GM18520 (cell line): Measurements from ENCODE around the gene ABCE1.
A peak's percentile ranks its signal among the peaks of the same experiment; 100 is the strongest.
"Not testable (repeated sequence)": the region's sequence is repeated elsewhere in the genome, so short reads cannot be mapped to it uniquely, and the experiment has no call there.

Source experiments
- ATAC-seq: cut with Tn5 transposase; IDR thresholded peaks from one replicate; pipeline ENCODE4 v1.9.1; 2021; ENCODE audit not compliant: unreplicated experiment

Gene ABCE1

DNA sequence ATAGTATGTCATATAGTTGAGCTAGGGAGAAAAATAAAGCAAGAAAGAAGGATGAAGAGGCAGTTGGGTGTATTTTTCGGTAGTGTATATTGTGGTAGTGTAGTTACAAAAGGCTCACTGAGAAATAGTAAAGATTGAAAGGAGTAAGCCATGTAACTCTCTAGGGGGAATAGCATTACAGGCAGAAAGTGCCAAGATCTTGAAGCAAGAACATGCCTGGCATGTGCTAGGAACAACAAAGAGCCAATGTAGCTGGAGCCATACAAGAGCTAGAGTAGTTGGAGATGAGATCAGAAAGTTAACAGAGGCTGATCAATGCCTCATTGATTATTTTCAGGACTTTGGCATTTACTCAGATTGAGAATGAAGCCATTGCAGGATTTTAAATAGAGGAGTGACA is 3.0 kb downstream of the ABCE1 start:
- no peak for ATAC-seq

DNA sequence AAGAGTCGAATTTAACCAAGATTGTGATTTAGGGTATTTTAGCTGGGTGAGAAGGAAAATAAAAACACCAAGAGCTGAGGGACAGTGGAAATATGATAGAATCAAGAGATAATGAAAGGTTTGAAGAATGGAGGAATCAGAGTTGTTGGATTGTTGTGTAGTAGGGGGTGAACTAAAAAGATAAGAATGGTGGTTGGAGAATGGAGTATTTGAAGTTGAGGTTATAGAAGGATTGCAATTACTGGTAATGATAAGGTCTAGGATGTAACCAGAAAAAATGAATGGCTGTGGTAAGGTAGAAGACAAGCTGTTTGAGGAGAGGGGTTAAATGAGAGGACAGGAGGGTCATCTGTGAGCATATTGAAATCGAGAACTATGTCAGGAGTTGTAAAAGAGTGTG is 4.5 kb downstream of the ABCE1 start:
- no peak for ATAC-seq

DNA sequence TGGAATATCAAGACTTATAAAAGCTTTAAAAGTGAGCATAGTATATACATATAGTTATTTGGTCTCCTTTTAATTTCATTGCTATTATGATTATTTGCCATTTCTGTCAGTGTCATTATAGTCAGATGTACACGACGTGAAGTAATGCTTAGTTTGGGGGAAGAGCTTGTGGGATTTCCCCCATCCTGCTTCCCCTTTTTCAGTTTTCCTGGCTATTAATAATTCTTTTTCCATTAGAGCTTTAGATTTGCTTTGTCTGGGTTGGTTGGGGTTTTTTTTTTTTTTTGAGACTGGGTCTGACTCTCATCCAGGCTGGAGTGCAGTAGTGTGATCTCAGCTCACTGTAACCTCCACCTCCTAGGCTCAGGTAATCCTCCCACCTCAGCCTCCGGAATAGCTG is 5.4 kb downstream of the ABCE1 start:
- ATAC-seq, result no peak

DNA sequence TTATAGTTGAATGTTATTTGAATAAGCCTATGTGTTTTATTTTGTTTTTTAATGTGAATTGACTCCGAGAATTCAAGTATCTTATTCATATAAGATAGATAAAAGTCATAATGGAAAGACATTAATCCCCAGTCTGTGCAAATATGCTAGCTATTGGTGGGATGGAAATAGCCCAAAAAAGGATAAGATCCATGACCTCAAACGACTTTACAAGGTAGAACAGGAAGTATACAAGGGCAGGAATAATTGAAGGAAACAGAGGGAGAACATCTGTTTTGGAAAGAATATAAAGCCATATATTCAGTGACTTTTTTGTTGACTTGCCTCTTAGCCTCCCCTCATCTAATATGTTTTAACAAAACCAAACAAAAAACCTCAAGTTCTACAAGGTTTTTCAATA is 9.0 kb downstream of the ABCE1 start:
- ATAC-seq, result no peak

DNA sequence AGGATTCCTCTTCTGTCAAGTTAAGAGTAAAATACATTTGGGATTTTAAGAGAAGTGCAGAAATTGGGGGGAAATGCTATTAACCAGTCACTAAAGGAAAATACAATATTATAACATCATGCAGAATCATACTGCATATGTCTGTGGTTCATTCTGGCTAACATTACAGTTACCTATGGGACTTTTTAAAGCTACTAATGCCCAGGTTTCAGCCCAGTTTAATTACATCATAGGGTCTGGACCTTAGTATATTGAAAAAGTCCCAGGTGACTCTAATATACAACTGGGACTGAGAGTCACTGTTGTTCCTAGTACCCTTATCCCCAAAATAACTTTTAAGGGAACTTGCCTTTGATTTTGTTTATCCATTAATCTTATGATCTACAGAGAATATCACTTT is 10.0 kb downstream of the ABCE1 start:
- no peak for ATAC-seq

DNA sequence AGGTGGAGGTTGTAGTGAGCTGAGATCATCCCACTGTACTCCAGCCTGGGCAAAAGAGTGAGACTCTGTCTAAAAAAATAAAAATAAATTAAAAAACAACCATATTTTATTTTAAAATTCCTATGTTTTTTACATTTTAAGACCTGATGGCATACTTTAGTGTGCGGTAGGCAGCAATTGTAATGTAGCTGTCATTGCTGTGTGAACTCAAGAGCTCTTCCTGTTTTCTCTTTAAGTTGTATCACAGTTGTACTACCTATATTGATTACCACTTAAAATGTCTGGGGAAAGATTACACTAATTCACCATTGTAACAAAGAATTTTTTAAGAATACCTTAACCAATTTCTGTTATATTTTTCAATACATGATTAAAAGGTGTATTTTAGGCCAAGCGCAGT is 27.3 kb downstream of the ABCE1 start:
- ATAC-seq, result no peak

DNA sequence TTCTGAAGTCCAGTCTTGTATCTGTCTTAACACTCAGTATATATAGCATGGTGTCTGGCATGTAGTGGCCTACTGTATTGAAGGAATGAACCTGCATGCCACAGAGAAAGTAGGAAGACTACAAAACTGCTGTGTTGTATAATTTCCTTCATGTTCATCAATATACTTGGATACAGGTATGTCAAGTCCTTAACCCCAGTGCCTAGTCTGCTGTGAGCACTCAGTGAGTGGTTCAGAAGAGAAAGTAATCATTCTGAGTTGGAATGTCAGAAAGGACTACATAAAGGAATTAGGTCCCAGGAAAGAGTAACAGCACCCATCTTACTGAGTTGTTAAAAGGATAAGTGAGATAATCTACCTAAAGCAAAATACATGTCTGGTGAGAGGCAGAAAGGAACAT is 32.0 kb downstream of the ABCE1 start:
- no peak for ATAC-seq

DNA sequence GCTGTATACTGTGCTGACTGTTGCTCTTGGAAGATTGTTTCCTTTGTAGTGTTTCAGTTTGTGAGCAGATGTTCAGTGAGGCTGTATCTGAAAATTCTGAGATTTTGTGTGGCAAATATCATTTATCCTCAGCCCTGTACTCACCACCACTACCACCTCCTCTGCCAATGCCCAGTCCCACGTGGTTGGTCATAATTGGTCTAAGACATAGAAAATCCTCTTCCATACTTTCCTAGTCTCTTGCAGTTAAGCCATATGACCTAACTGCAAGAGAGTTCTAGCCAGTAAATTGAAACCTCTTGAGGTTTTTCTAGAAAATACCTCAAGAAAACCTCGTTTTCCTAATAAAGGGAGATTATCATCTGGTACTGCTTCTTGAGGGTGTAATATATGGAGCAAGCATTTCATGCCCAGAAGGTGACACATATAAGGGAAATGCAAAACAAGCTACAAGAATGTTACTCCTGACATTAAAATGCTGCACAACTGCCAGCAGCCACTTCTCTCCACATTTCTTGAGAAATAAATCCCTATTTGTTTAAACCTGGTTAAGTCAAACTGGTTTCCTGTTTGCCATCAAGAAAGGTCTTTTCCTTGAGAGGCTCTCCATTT is 32.8 kb downstream of the ABCE1 start:
- ATAC-seq, result no peak

DNA sequence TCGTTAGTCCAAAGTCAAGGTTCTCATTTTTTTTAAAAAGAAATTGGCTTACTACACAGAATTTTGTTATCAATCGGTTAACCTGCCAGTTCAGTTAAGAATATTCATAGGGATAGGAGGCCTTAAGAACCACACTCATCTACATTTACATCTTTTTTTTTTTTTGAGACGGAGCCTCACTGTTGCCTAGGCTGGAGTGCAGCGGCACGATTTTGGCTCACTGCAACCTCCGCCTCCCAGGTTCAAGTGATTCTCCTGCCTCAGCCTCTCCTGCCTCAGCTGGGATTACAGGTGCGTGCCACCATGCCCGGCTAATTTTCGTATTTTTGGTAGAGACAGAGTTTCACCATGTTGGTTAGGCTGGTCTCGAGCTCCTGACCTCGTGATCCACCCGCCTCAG is 33.7 kb downstream of the ABCE1 start:
- no peak for ATAC-seq

DNA sequence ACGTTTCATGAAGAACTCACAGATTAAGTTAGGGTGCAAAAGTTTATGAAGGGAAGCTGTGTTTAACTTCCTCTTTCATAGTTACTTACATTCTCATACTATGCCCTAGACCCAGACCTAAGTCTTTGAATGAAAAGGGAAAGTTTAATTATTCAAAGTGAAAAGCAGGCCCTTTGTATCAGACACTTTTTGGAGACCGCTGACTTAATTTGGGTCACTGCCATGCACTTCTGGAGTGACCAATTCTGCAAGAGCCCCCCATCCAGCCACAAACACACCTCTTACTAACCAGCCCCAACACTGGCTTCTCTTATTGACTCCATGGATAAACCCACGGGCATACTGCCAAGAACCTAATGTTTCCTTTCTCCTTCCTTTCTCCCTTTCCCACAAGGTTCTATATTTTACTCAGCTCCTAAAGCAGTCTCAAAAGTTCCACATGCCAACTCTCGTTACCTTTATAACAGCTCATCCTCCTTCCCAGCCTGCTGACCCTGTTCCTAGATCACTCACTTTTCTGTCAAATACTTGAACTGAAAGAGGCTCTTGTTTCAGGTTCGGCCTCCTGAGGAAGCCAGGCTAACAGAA is 34.5 kb downstream of the ABCE1 start:
- peak; percentile 77 for ATAC-seq

DNA sequence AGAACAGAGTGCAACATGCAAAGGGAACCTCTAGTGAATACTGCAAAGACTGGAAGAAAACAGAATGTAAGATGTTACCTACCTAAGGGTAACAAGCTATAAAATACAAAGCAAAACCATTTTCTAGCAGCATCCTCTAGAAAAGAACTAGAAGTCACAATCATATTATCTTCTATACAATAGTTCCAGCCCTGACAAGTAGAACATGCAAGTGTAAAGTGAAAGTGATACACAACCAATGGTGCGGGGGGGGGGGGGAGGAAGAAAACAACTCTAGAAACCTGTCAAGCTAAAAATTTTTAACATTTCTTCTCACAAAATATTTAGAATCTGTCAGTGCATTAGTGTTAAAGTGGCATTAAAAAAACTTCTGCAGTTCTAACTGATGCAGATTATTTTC is 38.1 kb downstream of the ABCE1 start:
- not testable (repeated sequence) for ATAC-seq

DNA sequence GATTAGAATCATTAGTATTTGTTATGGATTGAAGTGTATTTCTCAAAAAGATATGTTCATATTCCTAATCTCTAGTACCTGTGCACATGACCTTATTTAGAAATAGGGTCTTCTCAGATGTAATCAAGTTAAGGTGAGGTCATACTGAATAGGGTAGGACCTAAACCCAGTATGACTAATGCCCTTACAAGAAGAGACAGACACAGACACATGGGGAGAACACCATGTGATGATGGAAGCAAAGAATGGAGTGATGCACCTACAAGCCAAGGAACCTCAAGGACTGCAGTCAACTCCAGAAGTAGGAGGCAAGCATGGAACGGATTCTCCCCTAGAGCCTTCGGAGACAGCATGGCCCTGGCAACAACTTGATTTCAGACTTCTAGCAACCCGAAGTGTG is 50.9 kb downstream of the ABCE1 start:
- no peak for ATAC-seq

DNA sequence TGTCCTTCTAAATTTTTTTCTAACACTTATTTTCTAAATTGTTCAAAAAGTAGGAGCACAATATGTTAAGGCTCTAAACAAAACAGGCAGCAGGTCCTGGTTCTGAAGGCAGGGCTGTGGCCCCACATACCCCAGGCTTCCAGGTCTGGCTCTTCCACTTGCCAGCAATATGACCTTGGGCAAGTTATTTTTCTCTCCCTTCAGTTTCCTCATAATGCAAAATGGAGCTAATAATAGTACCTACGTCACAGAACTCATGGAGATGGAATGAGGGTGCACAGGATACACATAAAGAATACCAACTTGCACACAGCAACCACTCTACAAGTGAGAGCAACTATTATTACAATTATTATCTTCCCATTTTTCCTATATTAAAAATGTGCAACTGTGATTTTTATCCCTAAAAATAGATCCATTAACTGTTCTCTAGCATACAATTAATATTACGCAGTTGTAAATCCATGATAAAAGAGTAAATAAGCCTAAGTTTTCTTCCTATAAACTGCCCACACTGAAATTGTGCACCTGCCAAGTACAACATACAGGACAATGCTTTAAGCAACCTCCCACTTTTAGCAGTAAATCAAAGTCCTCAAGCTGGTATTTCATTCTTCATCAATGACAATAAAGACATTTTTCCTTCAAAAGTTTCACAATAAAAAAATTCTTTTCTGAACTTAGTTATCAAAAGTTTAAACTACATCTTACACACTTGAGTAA is 55.2 kb downstream of the ABCE1 start:
- no peak for ATAC-seq

DNA sequence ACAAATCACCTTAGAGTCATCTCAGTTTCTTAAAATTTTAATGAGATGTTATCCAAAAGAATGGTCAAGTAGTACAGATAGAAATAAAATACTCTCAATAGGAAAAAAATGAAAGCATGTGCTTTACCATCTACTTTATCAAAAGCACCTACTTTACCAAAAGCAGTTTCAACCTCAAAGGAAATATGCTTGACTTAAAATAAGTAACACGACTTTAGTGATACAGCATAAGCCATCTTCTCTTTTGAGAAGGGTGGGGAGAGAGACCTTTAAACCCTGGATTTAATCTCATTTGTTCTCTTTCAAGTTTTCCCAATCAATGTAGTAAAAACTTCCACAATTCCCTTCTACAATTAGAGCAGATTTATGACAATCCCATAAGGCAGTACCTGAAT is 55.8 kb downstream of the ABCE1 start:
- no peak for ATAC-seq

DNA sequence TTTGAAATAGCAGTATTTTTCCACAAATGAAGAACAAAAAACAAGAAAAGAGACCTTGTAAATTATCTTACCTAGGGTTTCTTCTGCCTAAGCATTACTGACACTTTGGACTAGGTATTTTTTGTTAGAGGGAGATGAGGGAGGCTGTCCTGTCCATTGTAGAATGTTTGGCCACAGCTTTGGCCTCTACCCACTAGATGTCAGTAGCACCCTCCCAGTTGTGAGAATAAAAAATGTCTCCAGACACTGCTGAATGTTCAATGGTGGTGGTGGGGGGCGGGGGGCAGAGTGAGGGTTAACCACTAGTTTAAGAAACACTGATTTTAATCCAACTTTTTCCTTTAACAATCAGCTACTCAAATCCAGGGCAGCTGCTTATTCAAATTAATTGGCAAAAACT is 56.5 kb downstream of the ABCE1 start:
- ATAC-seq, result peak; percentile 61

DNA sequence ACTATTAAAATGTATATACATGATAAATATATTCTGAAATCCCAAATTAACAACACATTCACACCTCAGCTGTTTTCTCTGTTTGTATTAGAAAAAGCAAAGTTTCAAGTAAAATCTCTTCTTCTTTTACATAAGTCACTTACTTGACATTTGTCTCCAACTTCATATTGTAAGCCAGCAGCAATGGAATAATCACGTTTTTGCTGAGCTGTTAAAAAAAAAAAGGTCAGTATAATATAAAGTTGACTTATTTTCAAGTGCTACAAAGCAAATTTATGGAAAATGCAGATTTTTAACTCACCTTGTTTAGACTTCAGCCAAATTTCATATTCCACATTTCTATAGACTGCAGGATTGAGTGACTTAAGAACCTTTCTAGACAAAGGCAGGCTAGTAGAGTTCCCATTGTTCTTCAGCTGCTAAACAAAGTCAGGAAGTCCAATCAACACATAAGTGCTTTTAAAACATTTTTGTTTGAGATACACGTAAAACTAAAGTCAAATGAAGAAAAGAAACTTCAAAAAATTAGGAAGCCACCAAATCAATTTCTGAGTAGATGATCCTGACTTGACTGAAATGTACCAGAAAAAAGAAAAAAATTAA is 57.3 kb downstream of the ABCE1 start:
- no peak for ATAC-seq

DNA sequence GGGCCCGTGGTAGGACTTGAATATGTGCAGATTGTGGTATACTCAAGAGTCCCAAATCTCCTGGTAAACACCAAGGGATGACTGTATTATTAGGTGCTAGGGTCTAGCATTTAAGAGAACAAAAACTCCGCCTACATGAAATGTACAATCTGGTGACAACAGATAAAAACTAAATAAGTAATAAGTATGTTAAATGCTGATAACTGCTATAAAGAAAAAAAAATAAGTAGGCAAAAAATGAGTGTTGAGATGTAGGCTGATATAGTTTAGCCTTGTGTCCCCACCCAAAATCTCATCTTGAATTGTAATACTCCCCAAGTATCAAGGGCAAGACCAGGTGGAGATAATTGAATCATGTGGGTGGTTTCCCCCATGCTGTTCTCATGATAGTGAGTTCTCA is 58.9 kb downstream of the ABCE1 start:
- ATAC-seq, result no peak

DNA sequence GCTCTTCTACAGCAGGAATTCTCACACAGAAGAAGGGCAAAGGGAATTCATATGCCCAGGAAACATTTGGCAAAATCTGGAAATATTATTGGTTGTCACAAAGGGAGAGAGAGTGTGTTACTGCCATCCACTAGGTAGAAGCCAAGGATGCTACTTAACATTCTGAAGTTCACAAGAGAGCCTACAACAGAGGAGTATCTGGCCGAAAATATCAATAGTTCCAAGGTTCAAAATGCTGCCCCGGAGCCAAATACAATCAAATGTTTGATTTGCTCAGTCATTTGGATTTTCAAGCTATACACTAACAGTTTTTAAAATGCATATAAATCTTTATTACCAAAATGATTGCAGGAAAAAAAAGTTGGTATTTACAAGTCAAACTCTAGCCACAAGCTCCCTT is 63.4 kb downstream of the ABCE1 start:
- no peak for ATAC-seq

DNA sequence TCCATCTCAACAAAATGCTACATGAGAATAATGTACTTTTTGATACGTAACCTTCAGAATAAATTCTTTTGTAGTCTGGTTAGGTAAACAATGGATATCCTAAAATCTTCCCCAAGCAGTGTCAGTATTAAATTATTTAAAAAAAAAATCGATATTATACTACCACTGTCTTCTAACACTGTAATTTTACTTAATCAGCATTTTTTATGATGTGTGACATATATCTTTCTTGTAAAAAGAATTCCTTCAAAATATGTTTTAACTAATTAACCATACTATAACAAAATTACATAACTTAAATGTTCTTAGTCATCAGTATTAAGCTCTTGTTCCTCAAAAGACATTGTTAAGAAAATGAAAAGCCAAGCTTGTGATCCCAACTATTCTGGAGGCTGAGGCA is 69.8 kb downstream of the ABCE1 start:
- ATAC-seq, result no peak

DNA sequence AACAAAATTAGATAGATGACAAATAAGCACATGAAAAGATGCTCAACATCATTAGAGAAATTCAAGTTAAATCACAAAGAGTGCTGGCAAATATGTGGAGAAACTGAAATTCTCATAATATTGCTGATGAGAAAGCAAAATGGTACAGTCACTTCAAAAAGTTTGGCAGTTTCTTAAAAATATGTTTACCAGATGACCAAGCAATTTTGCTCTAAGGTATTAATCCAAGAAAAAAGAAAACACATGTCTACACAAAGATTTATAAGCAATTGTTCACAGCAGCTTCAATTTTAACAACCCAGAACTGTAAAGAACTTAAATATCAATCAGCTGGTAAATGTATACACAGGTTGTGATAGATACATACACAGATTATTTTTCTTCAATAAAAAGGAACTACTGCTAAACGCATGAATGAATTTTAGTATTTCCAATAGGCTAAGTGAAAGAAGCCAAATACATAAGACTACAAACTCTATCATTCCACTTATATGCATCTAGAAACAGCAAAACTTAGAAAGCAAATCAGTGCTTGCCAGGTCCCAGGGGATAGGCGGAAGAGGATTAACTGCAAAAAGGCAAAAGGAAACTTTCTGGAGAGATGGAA is 70.6 kb downstream of the ABCE1 start:
- ATAC-seq, result no peak

DNA sequence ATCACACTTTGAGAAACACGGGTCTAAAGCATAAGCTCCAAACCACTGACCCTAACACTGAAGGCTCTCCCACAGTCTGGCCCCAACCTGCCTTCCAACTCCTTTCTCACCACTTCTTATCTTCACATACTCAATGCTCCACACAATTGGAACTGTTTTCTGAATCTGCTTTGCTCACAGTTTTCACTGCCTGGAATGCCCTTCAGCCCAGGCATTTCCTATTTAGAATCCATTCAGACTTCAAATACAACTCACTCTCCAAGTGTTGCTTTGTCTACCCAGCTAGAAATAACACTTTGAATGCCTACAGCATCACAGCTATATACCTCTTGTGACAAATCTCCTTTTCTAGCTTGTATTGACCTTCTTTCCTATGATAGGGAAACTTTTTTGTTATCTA is 72.1 kb downstream of the ABCE1 start:
- no peak for ATAC-seq

DNA sequence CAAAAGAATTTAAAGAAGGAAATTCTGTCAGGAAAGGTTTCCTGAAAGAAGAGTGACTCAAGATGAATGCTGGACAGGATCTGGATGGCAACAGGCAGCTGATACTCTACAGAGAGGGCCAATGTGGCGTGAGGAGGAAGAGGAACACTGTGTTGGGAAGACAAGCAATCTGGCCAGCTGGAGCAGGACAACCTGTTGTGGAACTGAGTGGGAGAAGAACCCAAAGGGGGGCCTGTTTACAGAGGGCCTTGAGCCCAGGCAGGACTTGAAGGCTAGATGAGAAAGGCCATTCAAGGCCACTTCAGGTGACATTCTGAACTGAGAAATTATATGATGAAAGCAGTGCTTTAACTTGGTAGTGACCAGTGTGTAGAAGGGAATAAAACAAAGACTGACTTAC is 73.8 kb downstream of the ABCE1 start:
- ATAC-seq, result no peak
